Measurements from ENCODE around the gene CCDC92B. TPM values are rescaled to one million over a fixed set of nuclear protein-coding genes. Genes with fewer than 3 reads are reported as not detected.

The CCDC92B gene
- total RNA-seq, 1 donor from 2014 or later: not detected

DNA sequence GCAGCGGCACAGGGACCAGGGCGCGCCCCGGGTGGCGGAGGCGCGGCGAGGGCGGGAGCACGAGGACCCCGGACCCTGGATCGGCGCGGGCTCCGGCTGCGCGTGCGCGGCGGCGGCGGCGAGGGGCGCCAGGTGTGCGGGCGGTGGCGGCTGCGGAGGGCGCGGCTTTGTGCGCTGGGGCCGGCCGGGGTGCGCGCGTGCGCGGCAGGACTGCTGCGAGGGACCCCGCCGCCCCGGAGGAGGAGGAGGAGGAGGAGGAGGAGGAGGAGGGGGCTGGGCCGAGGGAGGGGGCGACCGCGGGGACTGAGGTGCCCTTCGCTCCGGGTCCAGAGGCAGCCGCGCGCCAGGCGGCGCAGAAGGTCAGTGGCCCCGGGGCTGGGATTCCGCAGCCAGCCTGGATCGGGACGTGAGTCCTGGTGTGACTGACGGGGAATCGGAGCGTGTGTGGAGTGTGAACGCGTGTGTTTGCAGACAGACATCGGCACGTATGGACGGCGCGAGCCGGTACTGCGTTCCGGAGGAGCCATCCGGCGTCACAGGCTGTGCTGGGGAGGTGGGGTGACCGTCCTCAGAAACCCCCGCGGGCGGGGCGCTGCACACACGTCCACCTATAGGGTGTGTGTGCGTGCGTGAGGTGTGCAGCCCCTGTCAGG, 27.3 kb upstream of the CCDC92B start:
- H3K36me3 ChIP-seq (ENCODE audit: control insufficient read depth, insufficient read depth, low read length): no peaks in the 10 kb centered on the region
- H3K27me3 ChIP-seq (ENCODE audit: control insufficient read depth, insufficient read depth, low read length): peaks cover 17% of the 10 kb centered on the region
- H3K4me3 ChIP-seq (ENCODE audit: low read depth, low read length): no peak overlapping the region
- TF ChIP-seq, protein P1, sequence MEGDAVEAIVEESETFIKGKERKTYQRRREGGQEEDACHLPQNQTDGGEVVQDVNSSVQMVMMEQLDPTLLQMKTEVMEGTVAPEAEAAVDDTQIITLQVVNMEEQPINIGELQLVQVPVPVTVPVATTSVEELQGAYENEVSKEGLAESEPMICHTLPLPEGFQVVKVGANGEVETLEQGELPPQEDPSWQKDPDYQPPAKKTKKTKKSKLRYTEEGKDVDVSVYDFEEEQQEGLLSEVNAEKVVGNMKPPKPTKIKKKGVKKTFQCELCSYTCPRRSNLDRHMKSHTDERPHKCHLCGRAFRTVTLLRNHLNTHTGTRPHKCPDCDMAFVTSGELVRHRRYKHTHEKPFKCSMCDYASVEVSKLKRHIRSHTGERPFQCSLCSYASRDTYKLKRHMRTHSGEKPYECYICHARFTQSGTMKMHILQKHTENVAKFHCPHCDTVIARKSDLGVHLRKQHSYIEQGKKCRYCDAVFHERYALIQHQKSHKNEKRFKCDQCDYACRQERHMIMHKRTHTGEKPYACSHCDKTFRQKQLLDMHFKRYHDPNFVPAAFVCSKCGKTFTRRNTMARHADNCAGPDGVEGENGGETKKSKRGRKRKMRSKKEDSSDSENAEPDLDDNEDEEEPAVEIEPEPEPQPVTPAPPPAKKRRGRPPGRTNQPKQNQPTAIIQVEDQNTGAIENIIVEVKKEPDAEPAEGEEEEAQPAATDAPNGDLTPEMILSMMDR (IDR thresholded peaks at IDR 0.05; ENCODE audit: insufficient read depth, low read length, severe bottlenecking): no peak
- FAIRE-seq (no peak), DNase-seq (ENCODE audit: low read depth) (no peak)

DNA sequence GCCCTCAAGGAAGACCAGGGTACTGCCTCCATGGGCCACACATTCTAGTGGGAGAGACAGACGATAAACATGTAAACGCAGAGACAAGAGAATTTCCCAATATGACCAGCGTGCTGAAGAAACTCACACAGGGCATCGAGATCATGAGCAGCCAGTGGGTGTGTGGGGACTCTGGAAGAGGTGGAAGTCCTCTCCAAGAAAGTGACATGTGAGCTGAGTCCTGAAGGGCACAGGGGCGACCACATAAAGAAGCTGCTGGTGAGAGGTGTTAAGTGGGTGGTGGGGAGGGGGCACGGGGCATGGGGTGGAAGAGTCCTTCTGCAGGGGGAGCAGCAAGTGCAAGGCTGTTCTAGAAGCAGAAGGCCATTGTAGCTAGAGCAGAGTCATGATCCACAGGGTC, 25.8 kb upstream of the CCDC92B start:
- H3K27me3 ChIP-seq (ENCODE audit: control insufficient read depth, insufficient read depth, low read length): peaks cover 17% of the 10 kb centered on the region
- H3K36me3 ChIP-seq (ENCODE audit: control insufficient read depth, insufficient read depth, low read length): no peaks in the 10 kb centered on the region
- peak; percentile 18 for FAIRE-seq
- TF ChIP-seq, protein P1 (IDR thresholded peaks at IDR 0.05; ENCODE audit: insufficient read depth, low read length, severe bottlenecking): no peak
- no peak overlapping the region for H3K4me3 ChIP-seq (ENCODE audit: low read depth, low read length)
- no peak for DNase-seq (ENCODE audit: low read depth)

DNA sequence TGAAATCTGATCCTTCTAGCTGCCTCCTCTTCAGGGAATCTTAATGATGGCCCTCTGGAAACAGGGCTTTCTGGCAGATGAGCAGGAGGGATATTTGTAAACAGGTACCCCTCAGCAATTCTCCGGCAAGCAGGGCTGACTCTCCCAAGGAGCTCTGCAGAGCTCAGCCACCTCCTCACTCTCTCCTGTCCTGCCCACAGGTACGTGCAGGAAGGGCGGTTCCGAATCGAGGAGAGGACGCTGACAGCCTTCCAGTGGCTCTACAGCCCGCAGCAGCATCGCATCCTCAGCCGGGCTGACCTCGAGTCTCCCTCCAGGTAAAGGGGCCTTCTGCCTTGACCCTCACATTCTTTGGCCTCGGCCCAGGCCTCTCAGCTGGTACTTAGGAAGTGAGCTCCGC, 20.7 kb upstream of the CCDC92B start:
- TF ChIP-seq, protein P1 (IDR thresholded peaks at IDR 0.05; ENCODE audit: insufficient read depth, low read length, severe bottlenecking): no peak
- Histone ChIP-seq H3K27me3 (ENCODE audit: control insufficient read depth, insufficient read depth, low read length) (peaks cover 2% of the 10 kb centered on the region), H3K4me3 (ENCODE audit: low read depth, low read length) (no peak overlapping the region), H3K36me3 (ENCODE audit: control insufficient read depth, insufficient read depth, low read length) (no peaks in the 10 kb centered on the region)
- DNase-seq (ENCODE audit: low read depth): no peak
- FAIRE-seq: no peak

DNA sequence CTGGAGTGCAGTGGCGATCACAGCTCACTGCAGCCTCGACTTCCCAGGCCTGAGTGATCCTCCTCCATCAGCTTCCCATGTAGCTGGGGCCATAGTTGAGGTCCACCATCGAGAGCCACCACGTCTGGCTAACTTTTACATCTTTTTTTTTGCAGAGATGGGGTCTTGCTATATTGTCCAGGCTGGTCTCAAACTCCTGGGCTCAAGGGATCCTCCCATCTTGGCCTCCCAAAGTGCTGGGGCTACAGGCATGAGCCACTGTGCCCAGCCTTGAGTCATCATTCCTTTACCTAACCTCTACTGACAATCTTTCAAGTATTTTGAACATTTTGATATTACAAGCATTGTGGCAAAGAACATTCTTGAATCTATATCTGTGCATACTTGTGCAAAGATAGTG, 9.4 kb upstream of the CCDC92B start:
- Histone ChIP-seq H3K27me3 (ENCODE audit: control insufficient read depth, insufficient read depth, low read length) (no peaks in the 10 kb centered on the region), H3K36me3 (ENCODE audit: control insufficient read depth, insufficient read depth, low read length) (no peaks in the 10 kb centered on the region), H3K4me3 (ENCODE audit: low read depth, low read length) (no peak overlapping the region)
- FAIRE-seq: no peak
- DNase-seq (ENCODE audit: low read depth): no peak
- TF ChIP-seq, protein P1 (IDR thresholded peaks at IDR 0.05; ENCODE audit: insufficient read depth, low read length, severe bottlenecking): no peak

DNA sequence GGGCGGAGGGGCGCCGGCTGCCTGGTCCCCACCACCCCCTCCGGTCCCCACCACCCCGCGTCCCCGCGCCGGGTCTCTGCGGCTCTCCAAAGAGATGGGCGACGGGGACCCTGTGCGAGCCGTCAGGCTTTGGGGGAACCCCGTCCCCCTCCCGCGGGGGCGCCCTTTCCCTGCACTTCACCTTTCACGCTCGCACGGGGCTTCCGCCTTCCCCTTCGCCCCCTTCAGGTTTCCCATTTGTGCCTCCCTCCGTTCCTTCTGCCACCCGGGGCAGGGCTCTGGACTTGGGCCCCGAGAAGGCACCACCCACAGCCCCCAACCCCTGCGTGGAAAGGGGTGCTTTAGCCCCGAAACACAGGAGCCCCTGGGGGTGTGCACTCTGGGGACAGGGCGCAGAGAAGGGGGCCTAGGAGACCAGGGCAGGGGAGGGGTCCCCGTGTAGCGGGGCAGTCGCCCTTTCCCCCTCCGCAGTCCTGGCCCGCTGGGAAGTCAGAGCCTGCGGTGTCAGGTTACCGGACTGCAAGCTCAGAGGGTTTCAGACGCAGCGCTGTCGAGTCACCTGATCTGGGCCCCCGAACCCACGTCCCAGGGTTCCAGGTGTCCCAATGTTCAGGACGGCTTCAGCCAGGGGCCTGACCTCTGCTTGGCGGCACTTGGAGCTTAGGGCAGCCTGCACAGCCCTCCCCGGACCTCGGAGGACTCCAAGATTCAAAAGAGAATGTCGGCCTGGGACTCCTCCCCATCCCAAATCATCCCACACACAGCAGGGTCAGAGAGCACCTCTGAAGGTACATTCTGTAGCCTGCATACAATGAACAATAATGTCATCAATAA, 6.7 kb upstream of the CCDC92B start:
- Histone ChIP-seq H3K4me3 (ENCODE audit: low read depth, low read length) (peak overlapping the region; percentile 4), H3K27me3 (ENCODE audit: control insufficient read depth, insufficient read depth, low read length) (peaks cover 3% of the 10 kb centered on the region), H3K36me3 (ENCODE audit: control insufficient read depth, insufficient read depth, low read length) (no peaks in the 10 kb centered on the region)
- TF ChIP-seq, protein P1 (IDR thresholded peaks at IDR 0.05; ENCODE audit: insufficient read depth, low read length, severe bottlenecking): no peak
- no peak for FAIRE-seq
- DNase-seq (ENCODE audit: low read depth): no peak

Measured in bronchial epithelial cell (primary cell).